GM10248 (cell line): ENCODE measurements around the gene EPHX1.

ENCODE experiments used
- CTCF ChIA-PET: fragments of 300-600 bp; sonication (Branson Sonifier 250); formaldehyde crosslinking; extraction: SDS; loops from one replicate; lab custom pipeline; 2021; ENCODE audit warnings: antibody characterized with exemption; lab: Yijun Ruan, JAX
- POLR2A ChIA-PET: fragments of 350-650 bp; sonication (Branson Sonifier 250); formaldehyde crosslinking; extraction: SDS; loops from one replicate; lab custom pipeline; 2020; ENCODE audit warnings: antibody characterized with exemption; lab: Yijun Ruan, JAX
- DNase-seq: peaks from one replicate; pipeline ENCODE4 v3.0.0; 2012; ENCODE audit errors: extremely low spot score
- TF ChIP-seq, protein P1 (sequence below): IDR thresholded peaks from 2 replicates; pipeline ENCODE4 v1.5.1; 2012; ENCODE audit warnings: mild to moderate bottlenecking, low read depth; ENCODE audit errors: extremely low read depth, missing control alignments, control extremely low read depth

The EPHX1 gene

GRCh38 chr1:225891229-225891972, 81.5 kb downstream of the EPHX1 start:
- no peak for DNase-seq
- ChIA-PET POLR2A (no interaction called here), CTCF (interaction anchor here (1.5 kb wide), 1 partner anchor 9 kb away, joined by 6 read pairs; the partner anchor contains the start of gene TMEM63A)
- TF ChIP-seq, protein P1, sequence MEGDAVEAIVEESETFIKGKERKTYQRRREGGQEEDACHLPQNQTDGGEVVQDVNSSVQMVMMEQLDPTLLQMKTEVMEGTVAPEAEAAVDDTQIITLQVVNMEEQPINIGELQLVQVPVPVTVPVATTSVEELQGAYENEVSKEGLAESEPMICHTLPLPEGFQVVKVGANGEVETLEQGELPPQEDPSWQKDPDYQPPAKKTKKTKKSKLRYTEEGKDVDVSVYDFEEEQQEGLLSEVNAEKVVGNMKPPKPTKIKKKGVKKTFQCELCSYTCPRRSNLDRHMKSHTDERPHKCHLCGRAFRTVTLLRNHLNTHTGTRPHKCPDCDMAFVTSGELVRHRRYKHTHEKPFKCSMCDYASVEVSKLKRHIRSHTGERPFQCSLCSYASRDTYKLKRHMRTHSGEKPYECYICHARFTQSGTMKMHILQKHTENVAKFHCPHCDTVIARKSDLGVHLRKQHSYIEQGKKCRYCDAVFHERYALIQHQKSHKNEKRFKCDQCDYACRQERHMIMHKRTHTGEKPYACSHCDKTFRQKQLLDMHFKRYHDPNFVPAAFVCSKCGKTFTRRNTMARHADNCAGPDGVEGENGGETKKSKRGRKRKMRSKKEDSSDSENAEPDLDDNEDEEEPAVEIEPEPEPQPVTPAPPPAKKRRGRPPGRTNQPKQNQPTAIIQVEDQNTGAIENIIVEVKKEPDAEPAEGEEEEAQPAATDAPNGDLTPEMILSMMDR, result no peak

DNA sequence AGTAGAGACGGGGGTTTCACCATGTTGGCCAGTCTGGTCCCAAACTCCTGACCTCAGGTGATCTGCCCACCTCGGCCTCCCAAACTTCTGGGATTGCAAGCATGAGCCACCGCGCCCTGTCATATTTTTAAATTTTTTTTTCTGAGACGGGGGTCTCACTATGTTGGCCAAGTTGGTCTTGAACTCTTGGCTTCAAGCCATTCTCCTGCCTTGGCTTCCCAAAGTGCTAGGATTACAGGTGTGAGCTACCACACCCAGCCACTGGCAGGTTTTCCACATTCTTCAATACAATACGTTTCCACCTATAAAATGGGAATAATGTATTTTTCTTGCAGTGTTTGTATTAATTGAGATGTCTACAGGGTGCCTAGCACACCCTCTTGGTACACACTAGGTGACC, 82.4 kb downstream of the EPHX1 start:
- TF ChIP-seq, protein P1, result no peak
- DNase-seq, result no peak
- ChIA-PET CTCF (interaction anchor here (1.5 kb wide), 1 partner anchor 10 kb away, joined by 6 read pairs; the partner anchor contains the start of gene TMEM63A), POLR2A (no interaction called here)
